GM12874 (cell line): ENCODE measurements around the gene GRK1.

Experiments used
- TF ChIP-seq, protein P1 (sequence below): IDR thresholded peaks from 2 replicates; pipeline ENCODE4 v1.5.1; 2011; ENCODE audit warnings: low read depth, mild to moderate bottlenecking, control low read depth, low read length, moderate library complexity; ENCODE audit not compliant: insufficient read depth

Gene GRK1

DNA sequence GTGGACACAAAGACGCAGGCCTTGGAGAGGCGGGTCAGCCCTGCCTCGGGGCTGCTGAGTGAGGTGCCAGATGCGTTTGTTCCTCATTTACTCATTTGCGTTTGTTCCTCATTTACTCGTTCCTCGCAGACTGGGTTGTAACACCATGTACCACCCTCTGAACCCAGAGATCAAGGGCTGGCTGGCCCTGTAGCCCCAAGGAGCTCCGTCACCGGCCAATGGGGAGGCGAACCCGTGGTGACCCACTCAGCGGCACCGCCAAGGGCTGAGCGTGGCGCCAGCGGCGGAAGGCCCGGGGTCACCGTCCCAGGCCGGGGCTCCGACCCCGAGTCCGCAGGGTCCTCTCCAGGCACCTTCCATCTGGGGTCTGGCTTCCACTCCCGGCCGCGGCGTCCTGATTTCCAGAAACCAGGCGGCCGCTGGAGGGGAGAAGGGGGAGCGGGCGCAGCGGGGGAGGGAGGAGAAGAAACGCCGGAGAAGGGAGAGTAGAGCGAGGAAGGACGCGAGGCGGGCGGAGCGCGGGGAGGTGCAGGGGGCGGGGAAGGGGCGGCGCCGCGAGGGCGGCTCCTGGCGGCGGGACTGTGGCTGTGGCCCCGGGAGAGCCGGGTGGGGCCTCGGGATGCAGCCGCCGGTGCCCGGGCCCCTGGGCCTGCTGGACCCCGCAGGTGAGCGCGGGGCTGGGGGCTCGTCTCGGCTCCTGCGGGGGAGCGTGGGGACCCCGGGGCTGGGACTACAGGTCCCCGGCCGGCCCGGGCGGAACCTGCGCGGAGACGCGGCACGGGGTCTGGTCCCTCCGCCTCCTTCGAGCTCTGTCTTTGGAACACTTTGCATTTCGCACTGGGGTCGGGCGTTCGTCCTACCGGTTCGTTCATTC is 91.9 kb downstream of the GRK1 start, which contains the start of gene TMEM255B:
TSS of gene TMEM255B (plus strand) at position 576 of the 874 bp plus-strand sequence. CDS start at position 620, 44 bp downstream.
- TF ChIP-seq, protein P1, sequence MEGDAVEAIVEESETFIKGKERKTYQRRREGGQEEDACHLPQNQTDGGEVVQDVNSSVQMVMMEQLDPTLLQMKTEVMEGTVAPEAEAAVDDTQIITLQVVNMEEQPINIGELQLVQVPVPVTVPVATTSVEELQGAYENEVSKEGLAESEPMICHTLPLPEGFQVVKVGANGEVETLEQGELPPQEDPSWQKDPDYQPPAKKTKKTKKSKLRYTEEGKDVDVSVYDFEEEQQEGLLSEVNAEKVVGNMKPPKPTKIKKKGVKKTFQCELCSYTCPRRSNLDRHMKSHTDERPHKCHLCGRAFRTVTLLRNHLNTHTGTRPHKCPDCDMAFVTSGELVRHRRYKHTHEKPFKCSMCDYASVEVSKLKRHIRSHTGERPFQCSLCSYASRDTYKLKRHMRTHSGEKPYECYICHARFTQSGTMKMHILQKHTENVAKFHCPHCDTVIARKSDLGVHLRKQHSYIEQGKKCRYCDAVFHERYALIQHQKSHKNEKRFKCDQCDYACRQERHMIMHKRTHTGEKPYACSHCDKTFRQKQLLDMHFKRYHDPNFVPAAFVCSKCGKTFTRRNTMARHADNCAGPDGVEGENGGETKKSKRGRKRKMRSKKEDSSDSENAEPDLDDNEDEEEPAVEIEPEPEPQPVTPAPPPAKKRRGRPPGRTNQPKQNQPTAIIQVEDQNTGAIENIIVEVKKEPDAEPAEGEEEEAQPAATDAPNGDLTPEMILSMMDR: no peak

DNA sequence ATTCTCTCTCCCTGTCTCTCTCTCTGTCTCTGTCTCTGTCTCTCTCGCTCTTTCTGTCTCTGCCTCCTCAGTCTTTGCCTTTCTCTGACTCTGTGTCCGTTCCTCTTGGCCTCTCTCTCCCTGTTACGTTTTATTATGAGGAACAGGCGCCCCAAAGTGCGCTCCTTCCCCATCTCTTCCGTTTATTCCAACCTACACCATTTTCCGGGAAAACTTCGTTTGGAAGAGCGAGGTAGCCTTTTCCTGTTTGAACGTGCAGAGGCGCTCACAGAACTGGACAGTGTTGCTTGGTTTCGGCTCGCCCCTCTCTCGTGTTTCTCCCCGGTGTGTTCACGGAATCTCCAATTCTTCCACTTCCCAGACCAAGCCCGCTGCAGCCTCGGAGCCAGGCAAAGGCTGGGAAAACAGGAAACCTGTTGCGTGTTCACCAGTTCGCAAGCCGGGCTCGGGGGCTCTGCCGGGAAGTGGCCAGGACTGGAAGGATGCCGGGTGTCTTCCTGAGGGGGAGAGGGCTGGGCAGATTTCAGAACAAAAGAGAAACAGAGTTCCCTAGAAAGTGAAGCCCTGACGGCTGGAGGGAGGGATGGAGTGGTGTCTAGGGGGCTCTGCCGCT is 92.6 kb downstream of the GRK1 start:
- TF ChIP-seq, protein P1: no peak

DNA sequence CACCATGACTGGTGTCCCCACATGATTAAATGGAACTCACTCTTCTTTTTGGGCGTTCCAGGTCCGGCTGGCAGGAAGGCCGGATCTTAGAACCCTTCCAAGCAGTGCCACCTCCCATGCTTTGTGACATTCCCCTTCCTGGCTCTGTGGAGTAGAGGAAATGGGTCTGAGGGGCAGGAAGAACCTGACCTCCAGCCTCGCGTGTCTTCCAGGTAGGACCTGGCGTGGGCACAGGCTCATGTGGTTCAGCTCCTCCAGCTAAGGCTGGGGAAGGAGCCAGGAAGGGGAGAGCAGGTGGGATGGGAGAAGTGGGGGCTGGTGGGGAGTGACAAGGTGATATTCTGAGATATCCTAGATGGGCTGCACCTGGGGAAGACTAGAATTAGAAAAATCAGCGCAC is 94.1 kb downstream of the GRK1 start:
- TF ChIP-seq, protein P1: no peak

DNA sequence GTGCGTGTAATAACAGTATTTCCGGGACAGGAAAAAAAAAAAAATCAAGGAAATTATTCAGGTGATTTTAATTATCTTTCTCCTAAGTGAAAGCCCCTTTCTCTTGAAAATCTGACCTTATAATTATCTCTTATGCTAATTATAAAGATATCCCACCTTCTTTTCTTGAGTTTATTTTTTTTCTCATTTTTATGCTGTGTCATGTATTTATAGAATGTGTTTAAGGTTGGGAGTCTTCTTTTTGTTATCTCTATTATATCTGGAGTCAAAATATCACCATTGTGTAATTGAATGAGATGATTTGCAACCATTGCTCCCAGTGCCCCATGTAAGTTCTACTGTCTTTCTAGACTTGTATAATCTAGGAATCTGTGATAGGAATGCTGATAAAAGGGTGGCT is 95.1 kb downstream of the GRK1 start:
- TF ChIP-seq, protein P1: no peak

DNA sequence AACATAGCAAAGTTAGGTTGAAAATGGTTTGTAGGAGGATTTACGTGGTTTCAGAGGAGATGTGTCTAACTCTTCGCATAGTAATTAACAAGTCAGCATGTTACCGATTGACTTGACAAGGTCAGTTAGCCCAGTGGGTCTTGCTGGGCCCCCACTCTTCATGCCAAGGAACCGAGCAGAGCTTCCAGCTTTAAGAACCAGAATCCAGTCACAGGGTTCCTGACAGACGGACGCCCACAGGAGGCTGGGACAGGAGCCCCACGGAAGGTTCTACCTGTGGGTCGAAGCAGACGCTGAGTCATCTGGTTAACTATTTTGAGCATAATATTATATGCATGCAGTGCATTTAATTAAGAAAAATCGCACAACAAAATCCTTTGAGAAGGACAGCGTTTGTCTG is 95.5 kb downstream of the GRK1 start:
- TF ChIP-seq, protein P1: no peak

DNA sequence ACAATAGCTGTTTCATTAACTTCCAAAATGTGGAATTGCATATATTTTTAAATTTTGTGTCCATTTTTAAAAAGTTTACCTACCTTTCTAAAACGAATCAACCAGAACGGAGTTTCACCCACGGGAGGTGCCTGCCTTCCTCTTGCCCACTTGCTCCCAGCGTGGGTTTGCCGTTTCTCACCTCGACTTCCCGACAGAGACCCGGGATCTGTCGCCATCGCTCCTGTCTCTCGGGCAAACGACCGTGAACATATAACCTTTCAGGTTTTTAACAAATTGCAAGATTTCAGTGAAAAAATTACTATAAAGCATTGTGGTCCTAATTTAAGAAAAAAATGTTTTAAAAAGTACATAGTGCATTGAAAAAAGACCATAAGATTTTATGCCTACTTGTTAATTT is 96.2 kb downstream of the GRK1 start:
- TF ChIP-seq, protein P1: no peak

DNA sequence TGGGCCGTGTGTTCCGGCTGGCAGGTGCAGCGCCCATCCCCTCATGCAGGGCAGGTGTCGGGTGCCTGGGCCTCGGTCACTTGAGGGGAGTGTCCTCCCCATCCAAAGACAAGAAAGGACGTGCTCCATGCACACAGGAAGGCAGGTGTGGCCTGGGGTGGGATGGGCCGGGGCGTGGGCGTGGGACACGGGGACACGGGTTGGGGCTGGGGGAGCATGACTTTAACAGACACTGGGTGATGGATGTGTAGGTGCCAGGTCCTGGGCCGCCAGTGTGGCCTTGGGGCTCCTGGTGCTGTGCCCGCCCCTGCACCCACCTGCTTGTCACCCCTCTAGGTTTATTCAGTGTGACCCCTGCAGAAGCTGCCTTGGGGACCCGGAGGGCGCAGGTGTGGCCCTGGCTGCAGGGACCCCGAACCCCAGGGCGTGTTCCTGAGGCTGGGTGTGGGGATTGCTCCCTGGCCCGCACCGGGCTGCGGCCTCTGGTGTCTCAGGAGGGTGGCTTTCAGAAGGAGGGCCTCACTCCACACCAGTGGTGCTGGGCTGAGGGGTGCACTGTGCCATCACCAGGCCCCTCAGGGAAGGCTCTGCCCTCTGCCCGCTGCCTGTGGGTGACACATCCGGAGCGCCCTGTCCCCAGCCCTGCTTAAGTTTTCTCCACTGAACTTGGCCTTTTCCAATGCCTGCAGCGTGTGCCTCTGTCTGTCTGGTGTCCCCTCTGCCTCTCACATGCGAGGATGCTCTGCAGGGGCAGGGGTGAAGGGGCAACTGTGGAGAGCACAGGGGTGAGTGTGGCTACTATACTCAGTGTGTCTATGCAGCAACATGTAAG is 97.2 kb downstream of the GRK1 start:
- TF ChIP-seq, protein P1: no peak
